Neural progenitor cell (in vitro differentiated cells): Measurements from ENCODE around the gene USP49. TPM values are rescaled to one million over a fixed set of nuclear protein-coding genes. Genes with fewer than 3 reads are reported as not detected.

ENCODE experiments used
- DNase-seq: peaks from one replicate; pipeline ENCODE4 v3.0.0-alpha.2; 2016; ENCODE audit warnings: low spot score
- H2AFZ ChIP-seq: fragments of 200-600 bp; sonication (generic); replicated peaks from 2 replicates; pipeline ENCODE4 v1.6.1; 2016; ENCODE audit warnings: antibody characterized with exemption
- H3F3A ChIP-seq: fragments of 200-600 bp; sonication (generic); 2 replicates; pipeline ENCODE4 v1.6.1; 2016; ENCODE audit warnings: antibody characterized with exemption, low read depth
- H3K27ac ChIP-seq: fragments of 200-600 bp; sonication (generic); 2 replicates; pipeline ENCODE4 v1.5.1; 2016; ENCODE audit warnings: mild to moderate bottlenecking
- H3K27me3 ChIP-seq: fragments of 200-600 bp; sonication (generic); 2 replicates; pipeline ENCODE4 v1.6.1; 2016; ENCODE audit warnings: mild to moderate bottlenecking, moderate library complexity
- H3K36me3 ChIP-seq: fragments of 200-600 bp; sonication (generic); 2 replicates; pipeline ENCODE4 v1.5.1; 2016
- H3K4me1 ChIP-seq: fragments of 200-600 bp; sonication (generic); 2 replicates; pipeline ENCODE4 v1.6.1; 2016; ENCODE audit warnings: mixed run types
- H3K4me2 ChIP-seq: fragments of 200-600 bp; sonication (generic); 2 replicates; pipeline ENCODE4 v1.6.1; 2016
- H3K4me3 ChIP-seq: fragments of 200-600 bp; sonication (generic); 2 replicates; pipeline ENCODE4 v1.5.1; 2016
- H3K79me2 ChIP-seq: fragments of 200-600 bp; sonication (generic); 2 replicates; pipeline ENCODE4 v1.6.1; 2016; ENCODE audit warnings: low read depth
- H3K9ac ChIP-seq: fragments of 200-600 bp; sonication (generic); 2 replicates; pipeline ENCODE4 v1.6.1; 2016
- H3K9me3 ChIP-seq: fragments of 200-600 bp; sonication (generic); 2 replicates; pipeline ENCODE4 v1.5.1; 2016; ENCODE audit warnings: low read depth
- H4K20me1 ChIP-seq: fragments of 200-600 bp; sonication (generic); 2 replicates; pipeline ENCODE4 v1.6.1; 2016; ENCODE audit warnings: low read depth
- H3K27ac Mint-ChIP-seq: 3 replicates; pipeline ENCODE4 v1.8.0; 2021; ENCODE audit warnings: mixed read lengths
- H3K27me3 Mint-ChIP-seq: 2 replicates; pipeline ENCODE4 v1.8.0; 2022; ENCODE audit warnings: low read depth, mild to moderate bottlenecking, inconsistent platforms, moderate library complexity, mixed read lengths; ENCODE audit not compliant: insufficient read depth
- H3K36me3 Mint-ChIP-seq: 3 replicates; pipeline ENCODE4 v1.8.0; 2021; ENCODE audit warnings: mixed read lengths
- H3K4me1 Mint-ChIP-seq: 3 replicates; pipeline ENCODE4 v1.8.0; 2021; ENCODE audit warnings: mixed read lengths
- H3K4me3 Mint-ChIP-seq: 3 replicates; pipeline ENCODE4 v1.8.0; 2021; ENCODE audit warnings: mild to moderate bottlenecking, moderate library complexity, mixed read lengths
- H3K9me3 Mint-ChIP-seq: 3 replicates; pipeline ENCODE4 v1.8.0; 2020; ENCODE audit warnings: mixed read lengths
- CTCF ChIP-seq: fragments of 200-600 bp; sonication (generic); IDR thresholded peaks from 2 replicates; pipeline ENCODE4 v1.5.1; 2017; ENCODE audit warnings: antibody characterized with exemption, mild to moderate bottlenecking
- EZH2 ChIP-seq: fragments of 200-600 bp; sonication (generic); IDR thresholded peaks from 2 replicates; pipeline ENCODE4 v1.6.1; 2017; ENCODE audit warnings: antibody characterized with exemption, mild to moderate bottlenecking, moderate library complexity
- EZH2phosphoT487 ChIP-seq: fragments of 200-600 bp; sonication (generic); IDR thresholded peaks from 2 replicates; pipeline ENCODE4 v1.6.1; 2017; ENCODE audit warnings: antibody characterized with exemption
- total RNA-seq: library from RNA; depleted of rRNA; stranded (reverse); fragments of >200 nt; gene quantifications from 2 replicates; pipeline ENCODE4 v1.2.3, GENCODE V29; 2015; ENCODE audit warnings: low replicate concordance

Gene USP49
- total RNA-seq, 1 donor from 2014 or later = 25.0 TPM

- peaks cover 2% of the 10 kb centered on the region for H3K36me3 Mint-ChIP-seq
Measured at GRCh38 chr6:41900861-41901260, 5.7 kb upstream of the USP49 start.

GRCh38 chr6:41896281-41896680 is 1.1 kb upstream of the USP49 start:
- H4K20me1 ChIP-seq = peaks cover 29% of the 10 kb centered on the region
- H3K4me1 ChIP-seq = peaks cover 30% of the 10 kb centered on the region
- peaks cover 38% of the 10 kb centered on the region for H3F3A ChIP-seq
- no peaks in the 10 kb centered on the region for H3K36me3 ChIP-seq
- H2AFZ ChIP-seq = peak overlapping the region; percentile 70
- TF ChIP-seq EZH2phosphoT487 (no peak), CTCF (no peak), EZH2 (no peak)
- no peaks in the 10 kb centered on the region for H3K27me3 Mint-ChIP-seq
- H3K4me3 Mint-ChIP-seq = no peak overlapping the region
- H3K4me1 Mint-ChIP-seq = peaks cover 12% of the 10 kb centered on the region
- peak overlapping the region; percentile 86 for H3K27ac Mint-ChIP-seq
- peak overlapping the region; percentile 15 for H3K9ac ChIP-seq
- no peaks in the 10 kb centered on the region for H3K9me3 Mint-ChIP-seq
- H3K4me3 ChIP-seq = peak overlapping the region; percentile 72
- no peak for DNase-seq
- H3K9me3 ChIP-seq = no peaks in the 10 kb centered on the region
- peak overlapping the region; percentile 79 for H3K4me2 ChIP-seq
- H3K27me3 ChIP-seq = no peaks in the 10 kb centered on the region
- peaks cover 39% of the 10 kb centered on the region for H3K79me2 ChIP-seq
- H3K36me3 Mint-ChIP-seq = no peaks in the 10 kb centered on the region
- H3K27ac ChIP-seq = peak overlapping the region; percentile 85

More at GRCh38 chr6:41900861-41901260, 5.7 kb upstream of the USP49 start:
- Histone ChIP-seq H3K9ac (no peak overlapping the region), H3K9me3 (no peaks in the 10 kb centered on the region), H3K4me3 (no peak overlapping the region), H3K79me2 (peaks cover 6% of the 10 kb centered on the region), H3K4me2 (no peak overlapping the region), H3K27me3 (no peaks in the 10 kb centered on the region), H3K27ac (no peak overlapping the region), H4K20me1 (no peaks in the 10 kb centered on the region), H3K36me3 (no peaks in the 10 kb centered on the region), H2AFZ (no peak overlapping the region), H3F3A (peaks cover 13% of the 10 kb centered on the region), H3K4me1 (peaks cover 8% of the 10 kb centered on the region)
- no peak for TF ChIP-seq EZH2phosphoT487
- TF ChIP-seq EZH2 = no peak
- no peak for TF ChIP-seq CTCF
- H3K4me1 Mint-ChIP-seq = peaks cover 9% of the 10 kb centered on the region
- DNase-seq = no peak
- H3K9me3 Mint-ChIP-seq = no peaks in the 10 kb centered on the region
- no peaks in the 10 kb centered on the region for H3K27me3 Mint-ChIP-seq
- H3K4me3 Mint-ChIP-seq = no peak overlapping the region
- no peak overlapping the region for H3K27ac Mint-ChIP-seq

- Histone ChIP-seq H3K4me1 (peaks cover 38% of the 10 kb centered on the region), H3K9ac (peak overlapping the region; percentile 64), H4K20me1 (peaks cover 33% of the 10 kb centered on the region), H3K4me3 (peak overlapping the region; percentile 72), H3K9me3 (no peaks in the 10 kb centered on the region), H3F3A (peaks cover 39% of the 10 kb centered on the region), H2AFZ (peak overlapping the region; percentile 61), H3K36me3 (no peaks in the 10 kb centered on the region), H3K79me2 (peaks cover 55% of the 10 kb centered on the region), H3K4me2 (peak overlapping the region; percentile 98), H3K27ac (peak overlapping the region; percentile 93), H3K27me3 (no peaks in the 10 kb centered on the region)
- peak; percentile 46 for DNase-seq
- Mint-ChIP-seq H3K4me1 (peaks cover 12% of the 10 kb centered on the region), H3K27me3 (no peaks in the 10 kb centered on the region), H3K36me3 (no peaks in the 10 kb centered on the region), H3K9me3 (no peaks in the 10 kb centered on the region), H3K4me3 (no peak overlapping the region), H3K27ac (no peak overlapping the region)
- TF ChIP-seq EZH2 = no peak
- TF ChIP-seq EZH2phosphoT487 = no peak
- no peak for TF ChIP-seq CTCF
Measured at GRCh38 chr6:41894366-41895299, 542 bp downstream of the USP49 start.
